ENCODE measurements around the gene MED12L.

DNA sequence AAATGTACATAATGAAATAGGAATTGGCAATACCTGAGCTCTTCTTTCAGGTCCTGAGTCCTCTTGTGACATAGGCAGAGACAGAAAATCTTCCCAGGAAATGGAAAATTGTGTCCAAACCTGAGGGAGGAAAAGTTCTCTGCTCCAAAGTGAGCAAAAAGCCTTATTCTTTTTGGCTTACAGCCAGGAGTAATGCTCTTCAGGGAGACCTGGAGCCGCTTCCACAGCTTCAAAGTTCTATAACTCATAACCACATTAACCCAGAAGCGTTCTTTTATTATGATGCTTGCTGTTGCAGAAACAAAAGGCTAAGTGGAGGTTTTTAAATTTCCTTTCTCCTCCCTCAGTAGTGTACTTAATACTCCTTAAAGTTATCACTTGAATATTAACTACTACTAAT lies 374.8 kb downstream of the MED12L start:
- TF ChIP-seq, protein P1, sequence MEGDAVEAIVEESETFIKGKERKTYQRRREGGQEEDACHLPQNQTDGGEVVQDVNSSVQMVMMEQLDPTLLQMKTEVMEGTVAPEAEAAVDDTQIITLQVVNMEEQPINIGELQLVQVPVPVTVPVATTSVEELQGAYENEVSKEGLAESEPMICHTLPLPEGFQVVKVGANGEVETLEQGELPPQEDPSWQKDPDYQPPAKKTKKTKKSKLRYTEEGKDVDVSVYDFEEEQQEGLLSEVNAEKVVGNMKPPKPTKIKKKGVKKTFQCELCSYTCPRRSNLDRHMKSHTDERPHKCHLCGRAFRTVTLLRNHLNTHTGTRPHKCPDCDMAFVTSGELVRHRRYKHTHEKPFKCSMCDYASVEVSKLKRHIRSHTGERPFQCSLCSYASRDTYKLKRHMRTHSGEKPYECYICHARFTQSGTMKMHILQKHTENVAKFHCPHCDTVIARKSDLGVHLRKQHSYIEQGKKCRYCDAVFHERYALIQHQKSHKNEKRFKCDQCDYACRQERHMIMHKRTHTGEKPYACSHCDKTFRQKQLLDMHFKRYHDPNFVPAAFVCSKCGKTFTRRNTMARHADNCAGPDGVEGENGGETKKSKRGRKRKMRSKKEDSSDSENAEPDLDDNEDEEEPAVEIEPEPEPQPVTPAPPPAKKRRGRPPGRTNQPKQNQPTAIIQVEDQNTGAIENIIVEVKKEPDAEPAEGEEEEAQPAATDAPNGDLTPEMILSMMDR (IDR thresholded peaks at IDR 0.05) = no peak
- TF ChIP-seq POLR2A (IDR thresholded peaks at IDR 0.05) = no peak

Measured in Peyer's patch (tissue), 4 donors.